Activated CD8-positive, alpha-beta memory T cell treated with anti-CD3 and anti-CD28 coated beads for 4 hours (primary cell): Measurements from ENCODE around the gene NANOS2.

ENCODE experiments used
- DNase-seq, 2 donors: peaks; one replicate each; pipeline ENCODE4 v3.0.0-alpha.2; 2020; ENCODE audit warnings: low read depth in 2 of 2

NANOS2 gene

GRCh38 chr19:45913874-45914830 is at the start of gene NANOS2:
Gene NANOS2 (minus strand): TSS chr19:45914778. CDS start chr19:45914693, 85 bp downstream.
- DNase-seq, result no peak

DNA sequence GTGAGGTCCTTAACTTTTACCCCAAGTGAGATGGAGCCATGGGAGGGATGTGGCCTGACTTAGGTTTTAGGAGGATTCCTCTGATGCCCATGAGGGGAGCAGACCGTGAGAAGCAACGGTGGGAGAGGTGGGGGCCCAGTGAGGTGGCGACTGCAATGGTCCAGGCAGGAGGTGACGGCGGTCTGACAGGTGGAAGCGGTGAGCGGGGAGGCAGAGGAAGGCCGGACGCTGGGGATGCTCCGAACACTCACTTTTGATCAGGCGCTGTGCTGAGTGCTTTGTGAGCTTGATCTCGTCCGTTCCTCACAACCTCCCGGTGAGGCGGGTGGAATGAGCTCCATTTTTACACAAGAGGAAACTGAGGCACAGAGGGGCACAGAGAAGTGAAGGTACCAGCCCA is 47.4 kb upstream of the NANOS2 start:
- no peak for DNase-seq

DNA sequence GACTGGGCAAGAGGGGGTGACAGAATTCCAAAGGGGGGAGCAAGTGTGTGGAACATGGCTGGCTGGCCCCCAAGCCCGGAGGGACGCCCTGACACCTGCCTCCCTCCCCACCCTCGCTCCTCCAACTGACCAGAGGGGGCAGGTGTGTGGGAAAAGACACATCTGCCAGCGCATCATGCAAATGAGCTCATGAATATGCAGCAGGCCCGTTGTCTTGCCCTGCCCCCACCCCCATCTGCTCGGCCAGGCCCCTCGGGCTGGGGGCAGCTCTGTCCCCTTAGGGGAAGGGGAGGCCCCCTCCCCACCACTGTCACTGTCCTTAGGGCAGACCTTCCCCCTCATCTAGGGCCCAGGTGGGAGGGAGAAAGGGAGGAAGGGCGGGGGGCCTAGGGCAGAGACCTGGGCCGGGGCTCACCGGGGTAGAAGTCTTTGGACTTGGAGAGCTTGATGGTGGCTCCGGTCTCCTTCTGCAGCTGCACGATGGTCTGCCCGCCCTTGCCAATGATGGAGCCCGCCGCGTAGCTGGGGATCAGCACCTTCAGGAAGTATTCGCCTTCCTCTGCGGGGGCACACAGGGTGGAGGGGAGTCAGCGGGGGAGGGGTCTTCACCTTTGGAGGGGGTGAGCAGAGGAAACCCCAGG is 46.1 kb upstream of the NANOS2 start:
- no peak for DNase-seq

GRCh38 chr19:45959517-45960025 is 45.0 kb upstream of the NANOS2 start:
- DNase-seq, result no peak

- DNase-seq, result no peak
Measured at GRCh38 chr19:45958769-45959516, 44.4 kb upstream of the NANOS2 start.

DNA sequence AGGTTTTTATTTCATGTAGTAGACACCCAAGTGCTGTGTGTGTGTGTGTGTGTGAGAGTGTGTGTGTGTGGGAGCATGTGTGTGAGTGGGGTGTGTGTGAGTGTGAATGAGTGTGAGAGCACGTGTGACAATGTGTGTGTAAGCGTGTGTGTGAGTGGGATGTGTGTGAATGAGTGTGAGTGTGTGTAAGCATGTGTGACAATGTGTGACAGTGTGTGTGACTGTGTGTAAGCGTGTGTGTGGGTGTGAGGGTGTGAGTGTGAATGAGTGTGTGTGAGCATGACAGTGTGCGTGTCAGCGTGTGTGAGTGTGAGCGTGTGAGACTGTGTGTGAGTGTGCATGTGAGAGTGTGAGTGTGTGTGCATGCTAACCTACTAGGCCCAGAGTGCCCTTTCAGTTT is 43.7 kb upstream of the NANOS2 start:
- DNase-seq, result no peak

- DNase-seq, result no peak
Measured at GRCh38 chr19:45955905-45956608, 41.5 kb upstream of the NANOS2 start.

- DNase-seq, result no peak
Measured at GRCh38 chr19:45954156-45954555, 39.6 kb upstream of the NANOS2 start.

- no peak for DNase-seq
Measured at GRCh38 chr19:45953676-45954075, 39.1 kb upstream of the NANOS2 start.

- DNase-seq, result no peak
Measured at GRCh38 chr19:45952686-45953505, 38.3 kb upstream of the NANOS2 start.

- no peak for DNase-seq
Measured at GRCh38 chr19:45952341-45952685, 37.7 kb upstream of the NANOS2 start.

GRCh38 chr19:45947926-45948325 is 33.3 kb upstream of the NANOS2 start:
- DNase-seq, result no peak

DNA sequence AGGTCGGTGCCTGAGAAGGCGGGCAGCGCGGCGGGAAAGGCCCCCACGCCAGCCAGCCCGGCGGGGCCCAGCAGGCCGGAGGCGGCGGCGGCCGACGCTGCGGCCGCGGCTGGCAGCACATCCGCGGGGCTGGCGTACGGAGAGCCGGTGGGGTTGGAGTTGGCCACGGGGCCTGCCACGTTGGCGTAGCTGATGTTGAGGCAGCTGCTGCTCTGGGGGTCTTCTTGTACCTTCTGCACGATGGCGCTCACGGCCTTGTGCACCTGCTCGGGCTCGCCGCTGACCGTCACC is 25.9 kb upstream of the NANOS2 start:
- DNase-seq, result no peak

DNA sequence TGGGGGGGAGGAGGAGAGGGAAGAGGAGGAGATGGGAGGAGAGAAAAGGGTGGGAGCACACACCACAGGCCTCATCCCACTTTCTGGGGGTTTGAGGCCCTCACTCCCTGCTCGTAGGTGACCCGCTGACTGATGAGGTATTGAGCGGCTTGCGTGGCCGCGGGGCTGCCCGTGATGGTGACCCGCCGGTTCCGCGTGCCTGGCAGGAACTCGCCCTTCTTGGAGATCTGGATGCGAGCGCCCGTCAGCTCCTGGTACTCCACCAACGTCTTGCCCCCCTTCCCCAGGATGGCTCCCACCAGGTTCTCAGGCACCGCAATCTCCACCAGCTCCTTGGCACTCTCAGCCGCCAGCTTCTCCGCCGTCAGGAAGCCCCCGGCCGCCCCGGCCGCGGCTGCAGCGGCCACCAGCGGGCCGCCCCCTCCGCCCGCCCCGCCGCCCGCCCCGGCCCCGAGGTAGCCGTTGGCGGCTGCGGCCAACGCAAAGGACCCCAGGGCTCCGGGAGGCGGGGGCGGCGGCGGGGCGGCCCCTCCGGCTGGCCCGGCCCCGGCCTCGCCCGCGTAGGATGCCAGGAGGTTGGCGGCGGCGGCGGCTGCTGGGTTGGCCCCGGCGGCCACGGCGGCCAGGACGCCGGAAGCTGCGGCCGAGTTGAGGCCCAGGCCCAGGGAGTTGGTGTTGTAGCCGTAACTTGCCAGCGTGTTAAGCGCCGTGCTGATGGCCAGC is 25.4 kb upstream of the NANOS2 start:
- no peak for DNase-seq

GRCh38 chr19:45938733-45939319 is 24.2 kb upstream of the NANOS2 start:
- no peak for DNase-seq

DNA sequence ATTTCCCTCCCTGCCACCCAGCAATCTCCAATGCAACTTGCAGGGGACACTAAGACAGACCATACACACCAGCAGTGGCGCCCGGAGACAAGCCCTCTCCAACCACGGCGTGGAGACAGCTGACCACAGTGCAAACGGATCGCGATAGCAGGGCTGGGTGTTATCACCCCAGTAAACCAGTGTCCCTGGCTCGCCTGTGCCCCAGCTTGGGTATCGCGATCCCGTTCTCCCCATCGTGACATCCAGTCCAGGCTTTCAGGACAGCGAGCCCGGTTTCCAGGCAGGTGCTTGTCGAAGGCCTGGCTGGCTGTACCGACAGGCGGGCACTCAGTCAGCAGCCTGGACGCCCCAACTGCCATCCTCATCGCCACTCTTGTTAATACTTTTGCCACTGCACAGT is 20.7 kb upstream of the NANOS2 start:
- DNase-seq, result no peak

GRCh38 chr19:45934551-45935230 is 20.1 kb upstream of the NANOS2 start:
- DNase-seq, result no peak

DNA sequence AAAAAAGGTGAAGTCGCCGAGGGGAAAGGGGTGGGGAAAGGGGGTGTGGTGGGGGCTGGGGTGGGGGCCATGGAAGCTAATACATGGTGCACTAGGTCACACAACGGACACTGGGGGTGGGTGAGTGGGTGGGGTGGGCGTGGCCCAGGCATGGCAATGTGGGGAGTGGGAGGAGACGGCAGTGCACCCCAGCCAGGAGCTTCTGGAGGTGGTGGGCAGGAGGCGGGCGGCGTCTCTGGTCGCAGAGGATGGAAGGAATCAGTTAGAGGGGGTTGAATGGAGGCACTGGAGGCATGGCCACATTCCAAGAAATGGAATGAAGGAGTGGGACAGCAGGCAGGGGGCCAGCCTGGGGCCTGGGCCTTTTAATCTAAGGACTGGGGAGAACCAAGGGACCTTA is 19.2 kb upstream of the NANOS2 start:
- no peak for DNase-seq

- no peak for DNase-seq
Measured at GRCh38 chr19:45931055-45931454, 16.5 kb upstream of the NANOS2 start.
